IMR-90 (cell line): ENCODE data around the gene THEM4. TPM values are rescaled to one million over a fixed set of nuclear protein-coding genes. Genes with fewer than 3 reads are reported as not detected.

Experiments
- ATAC-seq: fragments of 200-7000 bp; cut with Tn5 transposase; 2 replicates; pipeline ENCODE4 v1.9.1; 2020; ENCODE audit warnings: low read depth, mild to moderate bottlenecking, moderate library complexity
- BruUV-seq: library from RNA; stranded (reverse); fragments of 400-500 nt; replicated peaks from 2 replicates; lab custom pipeline; 2021; lab: Mats Ljungman, UMichigan
- CTCF ChIA-PET: fragments of 300-600 bp; formaldehyde crosslinking; extraction: SDS; loops from one replicate; lab custom pipeline; 2021; ENCODE audit warnings: antibody characterized with exemption; lab: Yijun Ruan, JAX
- POLR2A ChIA-PET: fragments of 300-600 bp; sonication (Branson Sonifier 250); formaldehyde crosslinking; loops from one replicate; lab custom pipeline; 2022; ENCODE audit warnings: antibody characterized with exemption; ENCODE audit not compliant: unreplicated experiment; lab: Charles Lee
- DNase-seq: peaks from one replicate; pipeline ENCODE4 v3.0.0; 2013
- H2AFZ ChIP-seq: replicated peaks from 2 replicates; pipeline ENCODE3; 2013; ENCODE audit warnings: low read length, mild to moderate bottlenecking; ENCODE audit not compliant: poor library complexity
- H2AK5ac ChIP-seq: 2 replicates; pipeline ENCODE4 v1.6.1; 2013; ENCODE audit warnings: low read depth, low read length, inconsistent platforms
- H2AK9ac ChIP-seq: replicated peaks from 2 replicates; pipeline ENCODE3; 2013; ENCODE audit warnings: mild to moderate bottlenecking, low read depth, low read length, moderate library complexity; ENCODE audit not compliant: poor library complexity
- H2BK120ac ChIP-seq: 2 replicates; pipeline ENCODE4 v1.6.1; 2013; ENCODE audit warnings: low read depth, low read length, inconsistent platforms
- H2BK15ac ChIP-seq: 3 replicates; pipeline ENCODE4 v1.6.1; 2013; ENCODE audit warnings: low read depth, low read length, inconsistent platforms
- H2BK20ac ChIP-seq: 2 replicates; pipeline ENCODE4 v1.6.1; 2013; ENCODE audit warnings: low read depth, mild to moderate bottlenecking, inconsistent platforms, low read length, moderate library complexity
- H2BK5ac ChIP-seq: 2 replicates; pipeline ENCODE4 v1.6.1; 2013; ENCODE audit warnings: mild to moderate bottlenecking, low read depth, low read length, inconsistent platforms; ENCODE audit not compliant: poor library complexity, severe bottlenecking
- H3K14ac ChIP-seq: replicated peaks from 2 replicates; pipeline ENCODE4 v1.6.1; 2013; ENCODE audit warnings: low read depth, low read length, inconsistent platforms
- H3K18ac ChIP-seq: 2 replicates; pipeline ENCODE4 v1.6.1; 2013; ENCODE audit warnings: low read depth, low read length, control low read depth
- H3K23ac ChIP-seq: 2 replicates; pipeline ENCODE4 v1.6.1; 2013; ENCODE audit warnings: low read depth, low read length, inconsistent platforms
- H3K27ac ChIP-seq: 2 replicates; pipeline ENCODE4 v1.5.1; 2013; ENCODE audit warnings: mild to moderate bottlenecking, control low read depth, low read length; ENCODE audit not compliant: insufficient read depth
- H3K27me3 ChIP-seq: 2 replicates; pipeline ENCODE4 v1.6.1; 2013; ENCODE audit warnings: low read length; ENCODE audit not compliant: control insufficient read depth, insufficient read depth
- H3K36me3 ChIP-seq: 2 replicates; pipeline ENCODE4 v1.6.1; 2013; ENCODE audit warnings: low read length, mixed read lengths; ENCODE audit not compliant: control insufficient read depth, insufficient read depth
- H3K4ac ChIP-seq: 2 replicates; pipeline ENCODE4 v1.6.1; 2013; ENCODE audit warnings: low read depth, low read length, inconsistent platforms
- H3K4me1 ChIP-seq: 2 replicates; pipeline ENCODE4 v1.6.1; 2013; ENCODE audit warnings: low read length, mixed read lengths; ENCODE audit not compliant: control insufficient read depth, insufficient read depth
- H3K4me2 ChIP-seq: 2 replicates; pipeline ENCODE4 v1.6.1; 2013; ENCODE audit warnings: low read depth, mild to moderate bottlenecking, control low read depth, low read length, moderate library complexity
- H3K4me3 ChIP-seq: 2 replicates; pipeline ENCODE4 v1.5.1; 2013; ENCODE audit warnings: low read depth, mild to moderate bottlenecking, control low read depth, low read length, moderate library complexity; ENCODE audit not compliant: insufficient read depth
- H3K56ac ChIP-seq: 2 replicates; pipeline ENCODE4 v1.6.1; 2013; ENCODE audit warnings: low read length, inconsistent platforms; ENCODE audit not compliant: insufficient read depth; ENCODE audit errors: extremely low read depth
- H3K79me1 ChIP-seq, 2 experiments: 2 replicates each; pipeline ENCODE4 v1.6.1; 2013; ENCODE audit warnings: low read length in 2 of 2, inconsistent platforms in 1 of 2, low read depth in 1 of 2
- H3K9ac ChIP-seq: 2 replicates; pipeline ENCODE4 v1.6.1; 2013; ENCODE audit warnings: low read depth, low read length, control low read depth
- H3K9me1 ChIP-seq: 2 replicates; pipeline ENCODE4 v1.6.1; 2013; ENCODE audit warnings: low read length, inconsistent platforms; ENCODE audit not compliant: insufficient read depth
- H3K9me3 ChIP-seq: 2 replicates; pipeline ENCODE4 v1.6.1; 2013; ENCODE audit warnings: low read length; ENCODE audit not compliant: control insufficient read depth, insufficient read depth
- H4K20me1 ChIP-seq: 2 replicates; pipeline ENCODE4 v1.6.1; 2013; ENCODE audit warnings: low read length, inconsistent platforms; ENCODE audit not compliant: insufficient read depth
- H4K5ac ChIP-seq: 2 replicates; pipeline ENCODE4 v1.6.1; 2013; ENCODE audit warnings: mild to moderate bottlenecking, low read depth, low read length, control low read depth
- H4K8ac ChIP-seq, 2 experiments: 2 replicates each; pipeline ENCODE4 v1.6.1; 2013; ENCODE audit warnings: low read depth in 2 of 2, low read length in 2 of 2, control low read depth in 1 of 2, inconsistent platforms in 1 of 2
- H4K91ac ChIP-seq: 2 replicates; pipeline ENCODE4 v1.6.1; 2013; ENCODE audit warnings: low read depth, low read length, inconsistent platforms; ENCODE audit not compliant: insufficient read depth
- BHLHE40 ChIP-seq: fragments of 150-350 bp; IDR thresholded peaks from 2 replicates; pipeline ENCODE4 v1.6.1; 2016; ENCODE audit warnings: mild to moderate bottlenecking, low read depth, low read length
- CEBPB ChIP-seq: IDR thresholded peaks from 2 replicates; pipeline ENCODE4 v1.6.1; 2012; ENCODE audit warnings: low read depth, low read length, improper control_type of control experiment
- CHD1 ChIP-seq: IDR thresholded peaks from 2 replicates; pipeline ENCODE4 v1.6.1; 2012; ENCODE audit warnings: low read depth, low read length, improper control_type of control experiment
- CTCF ChIP-seq: conservative IDR thresholded peaks from 2 replicates; pipeline ENCODE4 v1.5.1; 2012; ENCODE audit warnings: mild to moderate bottlenecking, low read depth, low read length, improper control_type of control experiment
- ELK1 ChIP-seq: fragments of 150-350 bp; IDR thresholded peaks from 2 replicates; pipeline ENCODE4 v1.6.1; 2016; ENCODE audit warnings: low read depth, mild to moderate bottlenecking, low read length, moderate library complexity, borderline replicate concordance
- FOS ChIP-seq: fragments of 150-350 bp; IDR thresholded peaks from 2 replicates; pipeline ENCODE4 v1.6.1; 2016; ENCODE audit warnings: low read depth, low read length
- MAFK ChIP-seq: IDR thresholded peaks from 2 replicates; pipeline ENCODE4 v1.6.1; 2012; ENCODE audit warnings: low read depth, low read length, improper control_type of control experiment
- MAZ ChIP-seq: IDR thresholded peaks from 2 replicates; pipeline ENCODE4 v1.6.1; 2012; ENCODE audit warnings: low read depth, mild to moderate bottlenecking, low read length, improper control_type of control experiment, moderate library complexity, borderline replicate concordance
- MXI1 ChIP-seq: IDR thresholded peaks from 2 replicates; pipeline ENCODE4 v1.6.1; 2012; ENCODE audit warnings: low read depth, mild to moderate bottlenecking, low read length, moderate library complexity, borderline replicate concordance
- NFE2L2 ChIP-seq: fragments of 150-350 bp; IDR thresholded peaks from 2 replicates; pipeline ENCODE4 v1.6.1; 2016; ENCODE audit warnings: low read depth, mild to moderate bottlenecking, low read length
- RAD21 ChIP-seq: IDR thresholded peaks from 2 replicates; pipeline ENCODE4 v1.6.1; 2012; ENCODE audit warnings: low read length, improper control_type of control experiment
- RCOR1 ChIP-seq: IDR thresholded peaks from 2 replicates; pipeline ENCODE4 v1.6.1; 2012; ENCODE audit warnings: mild to moderate bottlenecking, low read length, improper control_type of control experiment; ENCODE audit not compliant: insufficient replicate concordance
- RFX5 ChIP-seq: IDR thresholded peaks from 2 replicates; pipeline ENCODE4 v1.8.0; 2012; ENCODE audit warnings: low read depth, mild to moderate bottlenecking, low read length, moderate library complexity
- SMC3 ChIP-seq: fragments of 150-350 bp; IDR thresholded peaks from 2 replicates; pipeline ENCODE4 v1.6.1; 2016; ENCODE audit warnings: low read depth, mild to moderate bottlenecking, antibody characterized with exemption, low read length, moderate library complexity
- USF2 ChIP-seq: fragments of 150-350 bp; IDR thresholded peaks from 2 replicates; pipeline ENCODE4 v1.6.1; 2017; ENCODE audit warnings: mild to moderate bottlenecking, antibody characterized with exemption, low read length, low read depth
- WGBS, 2 experiments: methylation state at CpG; one replicate each; pipeline versions ENCODE4 v1.1.5 to v1.1.7; 2013; ENCODE audit warnings: missing lambda C conversion rate in 2 of 2; ENCODE audit not compliant: insufficient read length in 1 of 2; ENCODE audit errors: extremely low coverage in 2 of 2; 5-methylcytosine and 5-hydroxymethylcytosine counted together
- dilution Hi-C: fragments of 300-500 bp; cut with HindIII; formaldehyde crosslinking; loops from one replicate; pipeline ENCODE4 v1.14.3; 2018; ENCODE audit warnings: low sequenced_read_pairs; ENCODE audit not compliant: unreplicated experiment
- in situ Hi-C: fragments of 300-500 bp; cut with MboI; formaldehyde crosslinking; loops from 3 replicates; pipeline ENCODE4 v1.14.3; 2019; ENCODE audit warnings: low sequenced_read_pairs, inconsistent platforms, mixed read lengths
- intact Hi-C: fragments of 100-400 bp; cut with micrococcal nuclease; formaldehyde crosslinking; loops from 2 replicates; pipeline ENCODE4 v1.10.0; 2022
- polyA plus RNA-seq, 3 experiments: library from polyadenylated mRNA; depleted of rRNA; stranded (reverse); fragments of >200 nt; gene quantifications; 2 replicates each; pipeline ENCODE4 v1.2.3, GENCODE V29; 2012; ENCODE audit warnings: low replicate concordance in 1 of 3
- total RNA-seq: library from RNA; depleted of rRNA; stranded (reverse); fragments of >200 nt; gene quantifications from 2 replicates; pipeline ENCODE4 v1.2.3, GENCODE V29; 2012

The THEM4 gene
- total and polyA plus RNA-seq, 2 of the 4 experiments (the other 2 are of a cell fraction), result 7.3 to 15.7 TPM

GRCh38 chr1:151940541-151940940, 31.2 kb upstream of the THEM4 start:
- DNase-seq (no peak), ATAC-seq (no peak)
- Histone ChIP-seq H4K8ac (no peak overlapping the region), H3K23ac (no peak overlapping the region), H3K4me2 (no peak overlapping the region), H3K14ac (no peak overlapping the region), H3K56ac (no peak overlapping the region), H4K20me1 (no peaks in the 10 kb centered on the region), H4K5ac (no peak overlapping the region), H3K27me3 (no peaks in the 10 kb centered on the region), H2BK5ac (no peak overlapping the region), H3K9ac (no peak overlapping the region), H4K91ac (no peak overlapping the region), H3K4ac (no peak overlapping the region), H3K9me1 (peaks cover 6% of the 10 kb centered on the region; the same call in 1 of the 2 replicates), H2BK15ac (no peak overlapping the region), H2AK5ac (no peak overlapping the region), H2AK9ac (no peak overlapping the region), H3K4me3 (no peak overlapping the region), H3K9me3 (no peaks in the 10 kb centered on the region), H3K79me1 (no peaks in the 10 kb centered on the region), H3K27ac (no peak overlapping the region), H3K18ac (no peak overlapping the region), H3K4me1 (peaks cover 6% of the 10 kb centered on the region), H2AFZ (no peak overlapping the region), H2BK120ac (no peak overlapping the region), H3K36me3 (no peaks in the 10 kb centered on the region), H2BK20ac (no peak overlapping the region)
- TF ChIP-seq MAFK, result no peak
- no peak for TF ChIP-seq NFE2L2
- no peak for TF ChIP-seq BHLHE40
- TF ChIP-seq MAZ, result no peak
- TF ChIP-seq USF2, result no peak
- TF ChIP-seq FOS, result no peak
- no peak for TF ChIP-seq RAD21
- TF ChIP-seq SMC3, result no peak
- TF ChIP-seq MXI1, result no peak
- TF ChIP-seq ELK1, result no peak
- TF ChIP-seq RCOR1, result no peak
- TF ChIP-seq CHD1, result no peak
- TF ChIP-seq RFX5, result no peak
- TF ChIP-seq CEBPB, result no peak
- no peak for TF ChIP-seq CTCF
- ChIA-PET POLR2A (no interaction called here), CTCF (interaction anchor here (1.2 to 1.8 kb wide), 2 partner anchors 61 to 96 kb away, joined by 4 to 8 read pairs; no protein-coding TSS in a partner anchor)
- no CpG with 5 or more reads among the region's 1 CpG for WGBS, 2 experiments
- dilution Hi-C loops (no loop called here), intact Hi-C loops (no loop called here), in situ Hi-C loops (no loop called here)
- BruUV-seq, result no TSS peak
